ENCODE results near the gene ELMOD3.
A peak's percentile ranks its signal among the peaks of the same experiment; 100 is the strongest.
"Not testable (repeated sequence)": the region's sequence is repeated elsewhere in the genome, so short reads cannot be mapped to it uniquely, and the experiment has no call there.

The ELMOD3 gene

DNA sequence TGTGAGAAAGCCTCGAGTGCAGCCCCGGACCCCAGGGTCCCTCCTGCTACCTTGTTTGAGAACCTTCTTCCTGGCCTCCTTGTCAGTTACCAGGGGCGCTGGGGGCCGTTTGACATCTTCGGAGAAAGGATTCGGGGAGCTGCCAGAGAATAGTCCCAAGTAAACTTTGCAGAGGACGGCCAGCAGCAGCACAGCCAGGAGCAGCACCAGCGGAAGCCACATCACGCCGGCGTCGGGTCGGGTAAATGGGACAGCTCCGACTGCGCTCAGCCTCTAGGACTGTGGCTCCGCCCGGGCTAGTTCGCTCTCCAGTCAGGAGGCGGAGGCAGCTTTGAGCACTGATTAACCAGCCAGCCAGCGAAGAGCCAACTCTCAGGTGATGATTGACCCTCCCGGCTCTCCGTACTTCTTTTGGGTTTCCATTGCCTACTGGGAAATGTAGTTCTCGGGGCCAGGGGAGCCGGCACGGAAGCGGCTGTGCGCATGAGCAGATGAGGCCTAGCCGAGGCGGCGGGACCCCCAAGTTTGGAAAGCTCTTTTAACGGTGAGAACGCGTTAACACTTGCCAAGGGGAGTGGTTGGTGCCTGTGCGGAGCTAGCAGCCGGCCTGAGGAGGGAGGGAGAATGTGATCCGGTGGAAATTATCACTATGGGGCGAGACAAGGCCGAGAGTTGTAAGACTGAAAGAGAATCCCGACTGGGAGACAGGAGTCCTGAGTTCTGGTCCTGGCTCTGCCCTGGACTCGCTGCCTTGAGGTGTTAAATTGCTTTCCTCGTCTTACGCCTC, at the start of gene ELMOD3, which contains the start of gene RETSAT:
Gene ELMOD3 (plus strand): TSS at position 484 of the 787 bp plus-strand sequence. CDS start 2,430 bp downstream, outside the sequence.
Gene RETSAT (minus strand): TSS at position 243 of the 787 bp plus-strand sequence. CDS start 21 bp downstream, at position 222.
- DNase-seq, result peak; percentile 97

DNA sequence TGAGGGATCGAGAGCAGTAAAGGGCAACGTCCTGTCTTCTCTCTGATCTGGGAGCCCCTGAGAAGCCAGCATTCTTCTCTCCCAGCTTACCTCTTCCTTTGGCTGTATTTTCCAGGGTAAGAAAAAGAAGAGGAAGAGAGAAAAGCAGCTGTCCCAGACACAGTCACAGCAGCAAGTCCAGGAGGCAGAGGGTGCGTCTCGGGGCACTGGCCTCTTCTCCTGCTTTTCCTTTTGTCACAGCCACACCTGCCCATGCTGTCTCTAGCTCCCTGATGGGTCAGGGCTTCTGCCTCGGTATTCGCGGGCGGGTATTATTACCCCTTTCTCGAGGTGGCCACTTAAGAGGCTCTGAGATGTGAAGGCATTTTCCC, 47.1 kb upstream of the ELMOD3 start:
- no peak for DNase-seq

DNA sequence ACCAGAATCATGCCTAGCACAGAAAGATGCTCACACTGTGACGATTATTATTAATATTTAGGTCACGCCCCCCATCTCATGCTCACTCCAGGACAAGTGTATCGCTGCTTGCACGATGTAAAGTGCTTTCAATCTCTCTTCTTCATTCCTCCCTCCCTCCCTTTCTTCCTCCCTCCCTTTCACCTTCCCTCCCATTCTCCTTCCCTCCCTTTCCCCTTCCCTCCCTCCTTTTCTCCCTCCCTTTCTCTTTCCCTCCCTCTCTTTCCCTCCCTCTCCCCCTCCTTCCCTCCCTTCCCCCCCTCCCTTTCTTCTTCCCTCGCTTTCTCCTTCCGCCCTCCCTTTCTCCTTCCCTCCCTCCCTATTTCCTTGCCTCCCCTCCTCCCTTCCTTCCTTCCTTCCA, 46.4 kb upstream of the ELMOD3 start:
- DNase-seq, result no peak

DNA sequence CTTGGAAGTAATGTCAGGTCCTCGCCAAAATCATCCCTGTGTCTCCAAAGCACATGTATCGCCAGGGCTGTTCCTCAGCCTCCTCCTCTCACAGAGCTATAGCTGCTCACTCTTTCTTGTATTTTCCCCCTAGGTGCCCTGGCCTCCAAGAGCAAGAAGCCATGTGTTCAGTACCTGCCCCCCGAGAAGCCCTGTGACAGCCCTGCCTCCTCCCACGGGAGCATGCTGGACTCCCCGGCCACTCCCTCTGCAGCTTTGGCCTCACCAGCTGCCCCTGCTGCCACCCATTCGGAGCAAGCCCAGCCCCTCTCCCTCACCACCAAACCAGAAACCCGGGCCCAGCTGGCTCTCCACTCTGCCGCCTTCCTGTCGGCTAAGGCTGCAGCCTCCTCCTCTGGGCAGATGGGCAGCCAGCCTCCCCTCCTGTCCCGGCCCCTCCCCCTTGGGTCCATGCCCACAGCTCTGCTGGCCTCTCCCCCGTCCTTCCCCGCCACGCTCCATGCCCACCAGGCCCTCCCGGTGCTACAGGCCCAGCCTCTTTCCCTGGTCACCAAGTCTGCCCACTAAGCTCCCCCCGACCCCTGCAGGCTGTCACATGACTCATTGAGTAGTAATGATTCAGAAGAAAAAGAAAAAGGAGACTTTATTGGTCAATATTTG, 45.5 kb upstream of the ELMOD3 start:
- DNase-seq, result no peak

DNA sequence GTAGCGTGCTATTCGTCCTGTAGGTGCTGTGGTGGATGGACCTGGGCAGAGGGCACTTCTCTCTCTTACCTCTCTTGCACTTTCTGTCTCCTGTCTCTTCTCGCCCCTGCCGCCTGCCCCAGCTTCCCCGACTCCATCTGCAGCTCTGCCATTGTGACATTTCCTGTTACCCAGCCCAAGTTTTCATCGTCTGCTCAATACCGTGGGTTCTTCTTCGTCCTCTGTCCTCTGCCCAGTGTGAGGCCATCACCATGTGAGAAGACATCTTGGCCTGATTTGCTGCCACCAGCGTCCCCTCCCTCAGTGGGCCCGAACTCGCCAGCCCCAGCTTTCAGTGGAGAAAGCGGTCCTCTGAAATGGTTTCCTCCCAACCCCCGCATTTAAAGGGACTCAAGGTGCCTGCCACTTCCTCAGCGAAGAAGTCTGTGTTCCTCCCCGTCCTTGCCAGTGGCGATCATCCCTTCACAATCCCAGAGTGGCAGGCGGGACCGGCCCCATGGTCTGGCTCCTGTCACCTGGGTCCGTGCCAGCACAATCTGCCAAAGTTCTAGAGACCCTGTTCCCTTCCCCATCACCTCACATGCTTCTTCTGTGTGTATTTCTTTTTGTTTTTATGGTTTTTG, 44.8 kb upstream of the ELMOD3 start:
- no peak for DNase-seq

DNA sequence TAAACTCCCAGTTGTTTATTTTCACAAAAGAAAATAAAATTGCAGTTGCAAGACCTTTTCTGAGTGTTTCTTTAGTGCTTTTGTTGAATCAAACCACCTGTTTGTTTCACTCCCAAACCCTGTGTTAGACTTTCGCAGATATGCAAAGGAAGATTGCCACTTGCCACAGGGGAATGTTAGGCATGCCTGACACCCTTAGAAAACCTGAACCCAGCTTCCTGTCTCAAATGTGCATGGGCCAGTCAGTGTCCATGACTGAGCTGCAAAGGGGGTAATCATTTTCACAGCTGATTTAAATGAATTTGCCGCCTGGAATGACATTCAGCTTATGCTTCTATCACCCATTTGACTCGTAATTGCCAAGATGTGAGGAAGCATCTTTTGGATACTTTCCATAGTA, 44.2 kb upstream of the ELMOD3 start:
- DNase-seq, result no peak

DNA sequence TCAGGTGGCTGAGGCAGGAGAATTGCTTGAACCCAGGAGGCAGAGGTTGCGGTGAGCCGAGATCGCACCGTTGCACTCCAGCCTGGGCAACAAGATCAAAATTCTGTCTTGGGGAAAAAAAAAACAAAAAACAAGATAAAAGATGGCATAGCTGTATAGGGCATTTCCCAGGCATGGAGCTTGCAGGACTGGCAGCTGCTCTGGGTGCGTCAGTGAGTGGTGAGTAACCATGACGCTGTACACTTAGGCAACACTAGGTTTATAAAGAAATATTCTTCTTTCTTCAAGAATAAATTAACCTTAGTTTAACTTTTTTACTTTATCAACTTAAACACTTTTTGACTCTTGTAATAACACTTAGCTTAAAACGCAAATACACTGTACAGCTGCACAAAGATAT, 42.2 kb upstream of the ELMOD3 start:
- no peak for DNase-seq

DNA sequence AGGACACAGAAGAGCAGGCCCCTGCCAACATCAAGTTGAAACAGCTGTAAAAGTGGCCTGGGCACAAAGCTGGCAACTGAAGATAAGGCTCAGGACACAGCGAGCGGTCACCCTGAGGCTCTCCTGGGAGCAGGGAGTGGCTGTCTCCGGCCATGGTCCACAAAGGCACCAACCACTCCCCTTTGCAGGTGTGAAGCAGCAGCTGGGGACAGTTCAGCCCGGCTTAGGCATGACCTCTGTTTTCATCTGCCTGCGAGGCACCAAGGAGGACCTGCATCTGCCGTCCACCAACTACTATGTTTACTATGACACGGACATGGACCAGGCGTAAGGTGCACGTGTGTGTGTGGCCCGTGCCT, 39.7 kb upstream of the ELMOD3 start:
- DNase-seq, result no peak

DNA sequence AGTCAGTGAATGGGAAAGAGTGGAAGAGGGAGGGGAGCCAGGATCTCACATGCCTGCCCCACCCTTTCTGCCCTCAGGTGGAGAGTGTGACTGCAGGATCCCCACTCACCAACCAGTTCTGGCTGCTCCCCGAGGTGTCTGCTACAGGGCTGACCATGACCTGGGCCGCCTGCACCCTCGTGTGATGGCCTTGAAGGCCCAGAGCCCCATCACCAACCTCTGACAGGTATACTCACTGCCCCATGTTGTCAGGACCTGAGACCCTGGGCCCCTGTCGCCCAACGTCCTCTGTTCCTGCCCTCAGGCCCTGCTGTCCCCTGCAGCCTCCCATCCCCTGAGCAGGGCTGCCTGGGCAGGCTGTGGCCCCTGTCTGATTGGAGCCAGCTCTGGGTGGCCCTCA, 38.6 kb upstream of the ELMOD3 start:
- not testable (repeated sequence) for DNase-seq

DNA sequence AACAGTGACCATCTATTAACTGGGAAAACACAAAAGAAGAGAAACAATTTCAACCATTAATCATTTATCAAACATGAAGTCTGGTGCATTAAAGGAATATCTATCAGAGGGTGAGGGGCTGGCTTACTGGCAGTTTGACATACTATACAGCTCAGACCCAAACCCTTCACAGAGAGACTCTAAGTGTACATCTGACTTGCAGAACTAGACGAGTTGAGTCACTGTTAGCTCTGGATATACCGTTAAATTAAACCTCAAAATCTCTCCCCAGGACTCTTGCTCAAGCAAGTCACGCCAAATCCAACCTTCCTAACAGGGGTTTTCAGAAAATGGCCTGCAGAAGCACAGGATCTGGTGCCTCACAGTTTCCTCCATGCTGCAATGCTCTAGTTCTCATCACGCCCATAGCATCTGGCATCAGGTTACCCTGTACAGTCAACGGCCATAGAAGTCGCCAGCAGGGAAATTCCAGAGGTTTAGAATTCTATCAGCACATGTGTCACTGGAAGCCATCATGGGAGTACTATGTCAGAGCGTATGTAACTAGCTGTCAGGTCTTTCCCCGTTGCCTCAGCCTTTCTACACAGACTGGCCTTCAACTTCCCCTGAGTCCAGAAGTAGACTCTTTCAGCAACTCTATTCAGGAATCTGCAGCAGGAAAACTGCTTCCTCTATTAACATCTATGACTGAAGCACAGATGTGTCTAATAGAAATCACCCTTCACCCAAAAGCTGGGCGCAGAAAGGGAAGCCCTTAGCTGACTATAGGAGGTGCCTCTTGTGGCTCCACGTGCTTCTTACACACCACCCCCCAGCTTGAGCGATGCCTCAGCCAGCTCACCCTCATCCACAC, 36.1 kb upstream of the ELMOD3 start:
- no peak for DNase-seq

DNA sequence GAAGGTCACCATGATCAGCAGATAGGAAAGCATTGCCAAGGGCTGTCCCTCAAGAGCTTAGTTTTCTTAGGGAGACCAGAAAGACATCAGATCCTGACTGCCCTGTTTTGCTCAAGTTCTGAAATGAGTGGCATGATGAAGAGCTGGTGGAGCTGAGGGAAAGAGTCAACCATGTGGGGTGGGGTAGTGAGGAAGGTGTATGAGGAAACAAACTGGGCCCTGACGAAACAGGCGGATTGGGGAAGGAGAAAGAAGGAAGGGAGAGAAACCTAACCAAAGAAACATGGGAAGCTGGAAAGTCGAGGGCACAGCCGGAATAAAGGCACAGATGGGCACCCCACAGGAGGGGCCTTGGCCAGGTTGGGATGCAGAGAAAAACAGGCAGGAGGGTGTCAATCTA, 34.8 kb upstream of the ELMOD3 start:
- DNase-seq, result no peak

DNA sequence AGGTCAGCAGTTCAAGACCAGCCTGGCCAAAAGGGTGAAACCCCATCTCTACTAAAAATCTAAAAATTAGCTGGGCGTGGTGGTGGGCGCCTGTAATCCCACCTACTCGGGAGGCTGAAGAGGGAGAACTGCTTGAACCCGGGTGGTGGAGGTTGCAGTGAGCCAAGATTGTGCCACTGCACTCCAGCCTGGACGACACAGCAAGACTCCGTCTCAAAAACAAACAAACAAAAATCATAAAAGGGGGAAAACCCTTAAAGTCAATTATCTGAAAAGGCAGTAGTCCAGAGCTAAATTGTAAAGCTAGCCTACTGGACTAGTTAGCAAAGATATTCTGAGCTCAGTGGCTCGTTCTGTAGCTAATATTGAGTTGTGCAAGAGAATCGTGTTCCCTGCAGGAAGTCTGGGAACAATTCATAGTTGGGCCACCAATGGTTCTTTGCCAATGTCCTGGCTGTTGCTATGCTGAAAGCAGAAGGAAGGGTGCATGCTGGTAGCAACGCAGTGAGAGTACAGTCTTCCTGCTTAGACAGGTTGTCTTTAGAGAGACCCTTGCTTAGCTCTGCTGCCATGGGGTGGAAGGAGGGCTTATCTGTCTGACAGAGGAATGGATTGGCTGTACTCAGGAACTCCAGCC, 31.1 kb upstream of the ELMOD3 start:
- DNase-seq, result no peak

DNA sequence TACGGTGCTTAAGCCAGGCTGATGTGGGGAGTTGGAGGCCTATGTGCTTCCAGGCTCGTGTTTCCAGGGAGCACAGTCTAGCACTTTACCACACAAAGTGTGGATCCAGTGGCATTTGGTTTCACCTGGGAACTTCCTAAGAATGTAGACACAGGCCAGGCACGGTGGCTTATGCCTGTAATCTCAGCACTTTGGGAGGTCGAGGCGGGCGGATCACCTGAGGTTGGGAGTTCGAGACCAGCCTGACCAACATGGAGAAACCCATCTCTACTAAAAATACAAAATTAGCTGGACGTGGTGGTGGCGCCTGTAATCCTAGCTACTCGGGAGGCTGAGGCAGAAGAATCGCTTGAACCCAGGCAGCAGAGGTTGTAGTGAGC, 30.6 kb upstream of the ELMOD3 start:
- DNase-seq, result not testable (repeated sequence)

DNA sequence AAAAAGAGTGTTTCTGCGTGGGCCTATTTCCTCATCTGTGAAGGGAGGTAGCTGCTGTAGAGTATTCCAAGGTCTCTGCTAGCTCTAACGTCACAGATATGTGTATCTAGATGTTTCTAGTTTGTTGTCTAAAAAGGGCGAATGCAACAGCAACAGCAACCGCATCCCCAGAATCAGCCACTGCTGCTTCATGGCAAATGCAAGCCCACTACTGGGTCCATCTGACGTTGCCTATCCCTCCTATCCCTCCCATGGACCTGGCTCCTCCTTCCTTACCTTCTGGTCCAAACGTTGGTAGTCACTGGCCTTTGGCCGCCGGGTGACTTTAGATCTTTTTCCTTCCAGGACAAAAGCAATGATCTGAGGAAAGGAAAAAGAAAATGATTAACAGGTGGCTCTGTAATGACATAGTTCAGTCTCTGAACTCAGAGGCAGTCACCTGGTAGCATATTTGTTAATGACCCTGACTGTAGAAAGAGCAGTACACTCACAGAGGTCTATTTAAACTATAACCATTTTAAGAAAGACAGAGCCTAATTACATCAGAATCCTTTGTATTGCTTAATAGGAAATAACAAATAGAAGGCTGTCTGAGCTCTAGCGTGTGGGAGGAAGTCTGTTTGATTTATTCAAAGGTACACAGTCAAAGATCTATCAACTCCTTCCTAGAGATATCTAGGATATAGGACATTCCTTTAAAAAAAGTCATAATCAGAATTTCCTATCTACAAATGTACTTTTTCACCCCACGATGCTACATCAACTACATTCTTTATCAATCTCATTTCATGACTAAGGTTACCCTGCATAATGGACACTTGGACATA, 29.7 kb upstream of the ELMOD3 start:
- DNase-seq, result no peak

DNA sequence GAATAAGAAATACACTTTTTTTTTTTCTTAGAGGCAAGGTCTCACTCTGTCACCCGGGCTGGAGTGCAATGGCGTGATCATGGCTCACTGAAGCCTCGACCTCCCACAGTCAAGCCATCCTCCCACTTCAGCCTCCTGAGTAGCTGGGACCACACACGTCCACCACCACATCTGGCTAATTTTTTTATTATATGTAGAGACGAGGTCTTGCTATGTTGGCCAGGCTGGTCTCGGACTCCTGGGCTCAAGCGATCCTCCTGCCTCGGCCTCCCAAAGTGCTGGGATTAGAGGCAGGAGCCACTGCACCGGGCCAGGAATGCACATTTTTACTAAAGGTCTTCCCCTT, 29.1 kb upstream of the ELMOD3 start:
- no peak for DNase-seq

DNA sequence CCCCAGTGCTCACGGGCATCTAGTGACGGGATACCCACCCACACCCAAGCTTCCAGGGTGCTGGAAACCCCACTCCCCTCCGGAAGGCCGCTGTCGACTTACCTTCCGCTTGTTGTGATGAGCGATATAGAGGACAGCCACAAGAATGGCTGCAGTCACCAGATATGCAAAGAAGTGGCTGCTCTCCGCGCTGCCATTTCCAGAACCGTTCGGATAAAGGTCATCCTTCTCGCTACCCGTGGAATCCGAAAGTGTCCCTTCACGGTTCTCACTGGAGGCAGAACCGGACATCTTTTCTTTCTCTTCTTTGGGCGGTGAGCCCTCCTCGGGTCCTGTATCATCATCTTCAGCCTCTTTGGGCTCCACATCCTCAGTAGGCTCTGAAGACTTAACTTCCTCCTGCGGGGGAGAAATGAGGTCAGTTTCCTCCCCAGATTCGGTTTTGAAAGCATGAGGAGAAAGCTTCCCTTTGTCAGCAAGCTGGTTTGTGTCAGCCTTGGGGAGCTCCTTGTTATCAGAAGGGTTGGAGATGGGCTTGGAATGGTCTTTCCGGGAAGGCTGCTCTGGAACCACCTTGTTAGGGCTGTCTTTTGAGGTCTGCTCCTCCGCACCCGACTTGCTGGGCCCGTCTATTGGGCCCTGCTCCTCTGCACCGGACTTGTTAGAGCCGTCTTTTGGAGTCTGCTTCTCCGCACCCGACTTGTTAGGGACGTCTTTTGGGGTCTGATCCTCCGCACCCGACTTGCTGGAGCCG, 28.0 kb upstream of the ELMOD3 start:
- DNase-seq, result peak; percentile 31

DNA sequence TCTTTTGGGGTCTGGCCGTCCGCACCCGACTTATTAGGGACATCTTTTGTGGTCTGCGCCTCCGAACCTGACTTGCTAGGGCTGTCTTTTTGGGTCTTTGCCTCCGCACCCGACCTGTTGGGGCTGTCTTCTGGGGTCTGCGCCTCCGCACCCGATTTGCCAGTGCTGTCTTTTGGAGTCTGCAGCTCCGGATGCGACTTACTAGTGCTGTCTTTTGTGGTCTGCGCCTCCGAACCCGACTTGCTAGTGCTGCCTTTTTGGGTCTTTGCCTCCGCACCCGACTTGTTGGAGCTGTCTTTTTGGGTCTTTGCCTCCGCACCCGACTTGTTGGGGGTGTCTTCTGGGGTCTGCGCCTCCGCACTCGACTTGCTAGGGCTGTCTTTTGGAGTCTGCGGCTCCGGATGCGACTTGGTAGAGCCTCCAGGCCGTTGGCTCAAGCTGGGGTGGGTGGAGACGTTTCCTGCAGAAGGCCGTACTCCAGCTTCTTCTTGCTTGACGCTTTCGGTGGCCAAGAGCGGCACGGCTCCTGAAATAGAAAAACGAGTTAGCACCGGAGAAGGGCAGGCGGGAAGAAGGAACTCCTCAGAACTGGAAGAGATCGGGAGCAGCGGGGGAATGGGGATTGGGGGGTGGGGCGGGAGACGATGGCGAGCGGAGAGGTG, 27.3 kb upstream of the ELMOD3 start:
- DNase-seq, result peak; percentile 62

DNA sequence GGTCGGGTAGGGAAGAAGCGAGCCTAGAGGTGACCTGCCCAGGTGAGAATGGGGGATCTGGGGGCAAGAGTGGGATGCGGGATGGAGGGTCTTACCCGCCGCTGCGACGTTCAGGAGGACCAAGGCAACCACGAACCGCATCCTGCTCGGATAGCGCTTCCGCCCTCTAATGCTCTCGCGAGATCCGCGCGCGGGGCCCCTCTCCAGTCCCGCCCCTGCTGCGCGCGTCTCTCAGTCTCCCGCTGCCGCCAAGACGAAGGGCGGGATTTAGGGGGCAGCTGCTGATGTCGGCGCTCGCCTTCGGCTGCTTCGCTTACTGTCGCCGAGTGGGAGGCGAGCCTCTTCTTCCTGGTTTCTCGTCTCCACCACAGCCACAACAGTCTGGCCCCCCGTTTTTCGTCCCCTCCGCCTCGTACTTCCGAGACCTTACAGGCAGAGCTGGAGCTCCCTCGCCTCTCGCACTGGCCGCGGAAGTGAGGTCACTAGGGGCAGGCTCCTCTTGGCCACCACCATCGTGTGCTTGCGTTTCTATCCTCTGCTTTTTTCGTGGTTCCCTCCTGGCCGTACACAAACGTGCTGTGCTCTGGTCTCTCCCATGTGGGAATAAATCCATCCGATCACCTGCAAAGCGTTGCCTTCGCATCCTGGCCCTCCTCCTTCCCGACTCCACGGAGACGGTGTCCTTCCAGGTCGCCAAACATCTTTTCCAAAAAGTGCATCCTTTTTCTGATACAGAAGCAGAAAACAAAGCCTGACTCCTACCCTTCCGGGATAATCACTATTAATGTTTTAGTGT, 26.5 kb upstream of the ELMOD3 start, which contains the start of gene TGOLN2:
Gene TGOLN2 (minus strand): TSS at position 168 of the 796 bp plus-strand sequence. CDS start 27 bp downstream, at position 141.
- peak; percentile 93 for DNase-seq

DNA sequence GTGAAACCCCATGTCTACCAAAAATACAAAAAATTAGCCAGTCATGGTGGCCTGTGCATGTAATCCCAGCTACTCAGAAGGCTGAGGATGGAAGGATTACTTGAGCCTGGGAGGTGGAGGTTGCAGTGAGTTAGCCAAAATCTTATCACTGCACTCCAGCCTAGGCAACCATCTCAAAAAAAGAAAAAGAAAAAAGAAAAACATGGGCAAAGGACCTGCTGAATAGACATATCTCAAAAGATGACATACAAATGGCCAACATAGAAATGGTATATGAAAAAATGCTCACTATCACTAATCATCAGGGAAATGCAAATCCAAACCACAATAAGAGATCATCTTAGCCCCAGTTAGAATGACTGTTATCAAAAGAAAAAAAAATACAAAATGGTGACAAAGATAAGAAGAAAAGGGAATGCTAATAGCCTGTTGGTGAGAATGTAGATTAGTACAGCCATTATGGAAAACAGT, 25.4 kb upstream of the ELMOD3 start:
- DNase-seq, result no peak
